ENCODE data around the gene EDAR.

DNA sequence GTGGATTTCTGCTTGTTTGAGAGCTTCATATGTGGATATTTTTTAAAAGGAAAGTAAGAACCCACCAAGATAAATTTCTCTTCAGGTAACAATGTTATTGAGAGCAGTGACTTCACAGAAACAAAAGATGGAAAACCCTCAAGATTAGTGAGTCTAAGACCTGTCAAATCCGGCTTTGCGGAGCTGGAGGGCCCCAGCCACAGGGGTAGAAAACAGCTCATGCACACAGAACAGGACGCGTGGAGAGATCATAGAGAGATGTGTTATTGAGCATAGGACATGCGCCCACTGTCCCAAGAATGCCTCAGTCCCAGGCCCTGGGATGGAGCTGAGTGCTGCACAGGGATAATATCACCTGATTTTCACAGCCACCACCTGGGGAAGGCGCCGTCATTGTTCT is 21.3 kb downstream of the EDAR start:
- TF ChIP-seq EZH2 (IDR thresholded peaks at IDR 0.05) (no peak), POLR2AphosphoS5 (IDR thresholded peaks at IDR 0.05; ENCODE audit: borderline replicate concordance, low read depth, low read length) (no peak)

All from SK-N-MC (cell line).